Prostate gland (tissue), 2 donors: Measurements from ENCODE around the gene NTN1. TPM values are rescaled to one million over a fixed set of nuclear protein-coding genes. Genes with fewer than 3 reads are reported as not detected.
"Not testable (repeated sequence)": the region's sequence is repeated elsewhere in the genome, so short reads cannot be mapped to it uniquely, and the experiment has no call there.

Experiments
- DNase-seq: peaks from one replicate; pipeline ENCODE4 v3.0.0-alpha.2; 2019; ENCODE audit warnings: low spot score
- H3K27ac ChIP-seq, 2 donors: fragments of 200-600 bp; sonication (generic); 2 replicates each; pipeline ENCODE4 v1.5.1; 2017 to 2019
- H3K27me3 ChIP-seq: fragments of 200-600 bp; sonication (generic); replicated peaks from 2 replicates; pipeline ENCODE4 v1.5.1; 2019; ENCODE audit not compliant: insufficient read depth
- H3K36me3 ChIP-seq, 2 donors: fragments of 200-600 bp; sonication (generic); 1 replicate in 1 of 2; 2 replicates in 1 of 2; pipeline versions ENCODE4 v1.5.1 to v1.8.1; 2017 to 2019
- H3K4me1 ChIP-seq: fragments of 200-600 bp; sonication (generic); replicated peaks from 2 replicates; pipeline ENCODE4 v1.5.1; 2019
- H3K4me3 ChIP-seq, 2 donors: fragments of 200-600 bp; sonication (generic); 2 replicates each; pipeline ENCODE4 v1.5.1; 2017 to 2019
- H3K9me3 ChIP-seq: fragments of 200-600 bp; sonication (generic); 2 replicates; pipeline ENCODE4 v1.5.1; 2017
- CTCF ChIP-seq, 4 experiments: fragments of 200-600 bp in 2 of 4; fragments of 450-650 bp in 2 of 4; sonication (generic) in 2 of 4; IDR thresholded peaks; 1 replicate in 3 of 4; 2 replicates in 1 of 4; pipeline ENCODE4 v1.5.1; 2016 to 2019; ENCODE audit warnings: antibody characterized with exemption in 4 of 4, mild to moderate bottlenecking in 2 of 4, moderate library complexity in 2 of 4
- POLR2A ChIP-seq: fragments of 450-650 bp; IDR thresholded peaks from one replicate; pipeline ENCODE4 v1.6.1; 2016; ENCODE audit warnings: antibody characterized with exemption, mild to moderate bottlenecking
- POLR2AphosphoS5 ChIP-seq: sonication (generic); formaldehyde crosslinking; IDR thresholded peaks from one replicate; pipeline ENCODE4 v1.6.1; 2017; ENCODE audit warnings: antibody characterized with exemption
- WGBS: methylation state at CpG from one replicate; pipeline ENCODE4 v1.1.5; 2018; 5-methylcytosine and 5-hydroxymethylcytosine counted together
- intact Hi-C: fragments of 100-400 bp; cut with DNase I; formaldehyde crosslinking; loops from one replicate; pipeline ENCODE4 v1.14.2; 2022
- total RNA-seq, 2 donors: library from RNA; depleted of rRNA; stranded (reverse); fragments of >200 nt; gene quantifications; one replicate each; pipeline ENCODE4 v1.1.0, GENCODE V29; 2016

NTN1 gene
- total RNA-seq, 2 donors from 2014 or later, result 9.2 to 11.4 TPM

GRCh38 chr17:9148905-9149525, 127.7 kb downstream of the NTN1 start:
- no peaks in the 10 kb centered on the region for H3K36me3 ChIP-seq
- no peak overlapping the region for H3K4me3 ChIP-seq
- H3K27ac ChIP-seq, result no peak overlapping the region
- DNase-seq, result no peak
- intact Hi-C loops, result no loop called here
- TF ChIP-seq POLR2AphosphoS5, result no peak
- no peak for TF ChIP-seq CTCF (IDR thresholded peaks at IDR 0.05)
- no peak for TF ChIP-seq POLR2A
- H3K9me3 ChIP-seq, result no peaks in the 10 kb centered on the region
- H3K27me3 ChIP-seq, result no peaks in the 10 kb centered on the region
- H3K4me1 ChIP-seq, result no peaks in the 10 kb centered on the region
- 78% methylated on average over 6 of the region's 6 CpGs for WGBS

GRCh38 chr17:9150446-9151090, 129.3 kb downstream of the NTN1 start:
- Histone ChIP-seq H3K27ac (no peak overlapping the region), H3K27me3 (no peaks in the 10 kb centered on the region), H3K4me1 (no peaks in the 10 kb centered on the region), H3K9me3 (no peaks in the 10 kb centered on the region), H3K36me3 (no peaks in the 10 kb centered on the region), H3K4me3 (no peak overlapping the region)
- intact Hi-C loops, result no loop called here
- TF ChIP-seq POLR2AphosphoS5 (no peak), CTCF (IDR thresholded peaks at IDR 0.05) (no peak)
- no peak for DNase-seq
- WGBS, result 45% methylated on average over 25 of the region's 25 CpGs

GRCh38 chr17:9151091-9151490, 129.8 kb downstream of the NTN1 start:
- Histone ChIP-seq H3K27ac (no peak overlapping the region), H3K9me3 (no peaks in the 10 kb centered on the region), H3K27me3 (no peaks in the 10 kb centered on the region), H3K36me3 (no peaks in the 10 kb centered on the region), H3K4me1 (no peaks in the 10 kb centered on the region), H3K4me3 (no peak overlapping the region)
- no peak for TF ChIP-seq CTCF (IDR thresholded peaks at IDR 0.05)
- no peak for TF ChIP-seq POLR2AphosphoS5
- no peak for TF ChIP-seq POLR2A
- no peak for DNase-seq
- WGBS, result 32% methylated on average over 6 of the region's 6 CpGs
- intact Hi-C loops, result no loop called here

GRCh38 chr17:9151740-9152139, 130.4 kb downstream of the NTN1 start:
- intact Hi-C loops, H3K27ac ChIP-seq, H3K4me1 ChIP-seq, H3K4me3 ChIP-seq, H3K27me3 ChIP-seq, H3K36me3 ChIP-seq, H3K9me3 ChIP-seq, DNase-seq: not testable (repeated sequence)
- 96% methylated on average over 10 of the region's 10 CpGs for WGBS

- Histone ChIP-seq H3K9me3 (no peaks in the 10 kb centered on the region), H3K27ac (no peak overlapping the region), H3K27me3 (no peaks in the 10 kb centered on the region), H3K36me3 (no peaks in the 10 kb centered on the region), H3K4me3 (no peak overlapping the region), H3K4me1 (no peaks in the 10 kb centered on the region)
- TF ChIP-seq POLR2AphosphoS5 (peak; percentile 20), POLR2A (no peak)
- DNase-seq, result no peak
- intact Hi-C loops, result no loop called here
- WGBS, result 92% methylated on average over 6 of the region's 6 CpGs
These were observed 137.5 kb downstream of the NTN1 start for GRCh38 chr17:9158544-9159452.
